ENCODE data around the gene EPM2A.

Gene EPM2A

DNA sequence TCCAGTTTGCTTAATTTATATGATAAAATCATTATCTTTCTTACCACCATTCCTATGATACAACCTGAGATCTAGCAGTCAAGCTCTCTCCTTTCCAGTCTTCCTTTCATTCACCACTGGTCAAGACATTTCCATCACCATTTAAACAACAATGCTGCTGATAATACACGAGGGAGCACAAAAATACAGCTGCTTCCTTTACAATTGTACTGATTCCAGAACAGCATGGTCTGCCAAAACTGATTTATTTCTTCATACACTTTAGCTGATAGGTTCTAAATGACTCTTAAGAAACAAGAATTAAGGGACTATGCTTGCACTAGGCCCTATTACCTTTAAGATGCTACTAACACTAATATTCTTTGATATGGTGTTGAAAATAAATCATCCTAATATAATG lies 65.0 kb downstream of the EPM2A start:
- DNase-seq (ENCODE audit: low spot score): no peak

DNA sequence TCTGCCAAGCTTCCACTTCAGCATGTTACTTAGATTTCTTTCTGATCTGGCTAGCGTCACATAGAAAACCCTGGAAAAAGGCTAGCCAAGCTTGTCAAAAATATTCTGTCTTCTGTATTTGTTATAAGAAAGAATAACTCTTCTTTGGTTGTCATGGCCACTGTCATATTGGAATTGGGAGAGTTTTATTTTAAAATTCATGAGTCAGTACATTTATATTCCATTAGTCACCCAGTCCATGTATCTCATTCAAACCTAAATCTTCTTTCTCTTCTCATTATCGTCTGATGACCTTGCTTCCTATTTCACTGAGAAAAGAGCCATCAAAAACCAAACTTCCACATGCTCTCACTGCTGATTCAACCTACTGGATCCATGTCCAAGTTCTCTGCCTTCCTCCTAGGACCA lies 65.7 kb downstream of the EPM2A start:
- no peak for DNase-seq (ENCODE audit: low spot score)

DNA sequence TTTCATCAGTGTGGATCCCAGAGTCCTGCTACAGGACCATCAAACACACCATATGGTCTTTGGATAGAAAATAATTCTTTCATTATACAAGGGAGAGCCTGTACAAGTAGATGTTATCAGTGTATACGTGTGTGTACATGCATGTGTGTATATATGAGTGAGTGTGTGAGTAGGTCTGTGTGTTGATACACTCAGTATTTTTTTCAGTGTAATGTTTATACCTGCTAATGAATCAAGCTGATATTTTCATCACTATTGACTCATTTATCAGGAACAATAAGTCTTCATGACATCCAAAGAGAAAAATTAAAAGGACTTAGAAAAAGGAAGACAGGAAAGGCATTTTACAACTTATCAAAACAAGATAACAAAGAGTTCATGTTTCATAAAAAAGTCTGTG lies 66.5 kb downstream of the EPM2A start:
- DNase-seq (ENCODE audit: low spot score): no peak

DNA sequence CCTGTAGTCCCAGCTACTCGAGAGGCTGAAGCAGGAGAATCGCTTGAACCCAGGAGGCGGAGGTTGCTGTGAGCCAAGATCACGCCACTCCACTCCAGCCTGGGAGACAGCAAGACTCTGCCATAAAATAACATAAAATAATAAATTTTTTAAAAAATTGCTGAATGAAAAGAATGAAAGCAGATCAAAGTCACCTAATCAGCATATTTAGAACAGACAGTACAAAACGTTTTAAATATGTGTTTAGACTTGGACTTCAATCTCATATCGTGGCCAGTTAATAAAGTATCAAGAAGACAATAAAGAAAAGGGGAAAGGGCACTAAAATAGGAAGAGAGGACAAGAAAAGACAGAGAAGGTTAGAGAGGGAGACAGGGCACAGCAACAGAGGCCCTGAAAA lies 74.6 kb downstream of the EPM2A start:
- no peak for DNase-seq (ENCODE audit: low spot score)

DNA sequence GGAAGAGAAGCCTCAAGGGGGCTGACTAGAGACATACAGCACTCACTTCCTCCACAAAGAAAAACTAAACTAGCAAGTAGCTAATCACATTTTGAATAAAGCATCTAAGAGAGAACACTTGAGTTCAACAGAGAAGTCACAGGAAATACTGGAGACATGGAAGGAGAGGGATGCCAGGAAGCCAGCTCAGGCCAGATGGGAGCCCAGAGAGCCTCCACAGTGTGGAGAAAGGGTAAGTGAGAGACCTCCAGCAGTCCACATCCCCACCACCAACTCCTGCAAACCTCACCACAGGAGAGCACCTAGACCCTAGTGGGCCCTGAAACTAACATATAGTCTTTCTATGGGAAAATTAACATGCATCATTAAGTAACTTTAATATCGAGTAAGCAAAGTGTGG lies 79.2 kb downstream of the EPM2A start:
- DNase-seq (ENCODE audit: low spot score): no peak

DNA sequence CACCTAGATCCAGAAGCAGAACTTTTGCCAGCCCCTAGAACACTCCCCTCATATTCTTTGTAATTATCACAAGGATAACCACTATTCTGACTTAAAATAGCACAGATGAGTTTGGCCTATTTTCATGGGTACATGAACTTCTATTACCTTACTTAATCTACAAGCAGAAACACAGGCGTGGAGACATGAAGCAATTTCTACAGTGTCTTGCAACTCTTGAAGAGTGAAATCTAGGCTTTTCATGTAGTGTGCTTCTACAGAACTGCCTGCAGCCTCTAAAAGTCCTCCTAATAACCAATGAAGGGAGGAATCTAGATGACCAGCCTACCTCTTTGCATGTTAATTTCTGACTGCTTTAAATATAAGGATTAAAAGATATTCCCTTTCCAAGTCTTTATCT lies 82.7 kb downstream of the EPM2A start:
- no peak for DNase-seq (ENCODE audit: low spot score)

DNA sequence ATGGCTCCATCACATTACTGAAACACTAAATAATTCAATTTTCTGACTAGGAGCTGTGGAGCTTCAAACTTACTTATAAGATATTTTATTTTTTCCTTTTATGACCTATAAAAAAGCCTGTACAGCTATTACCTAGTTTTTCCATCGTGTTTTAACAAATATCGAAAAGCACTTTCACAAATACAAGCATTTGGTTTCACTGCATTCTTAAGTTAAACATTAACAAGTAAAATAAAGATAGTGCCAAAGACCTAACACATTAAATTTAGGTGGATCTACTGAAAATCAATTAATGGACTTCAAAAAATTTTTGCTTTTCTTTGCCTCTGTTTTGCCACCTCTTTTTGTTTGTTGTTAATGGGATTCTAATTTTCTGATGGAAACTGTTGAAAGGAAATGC lies 83.3 kb downstream of the EPM2A start:
- DNase-seq (ENCODE audit: low spot score): no peak

DNA sequence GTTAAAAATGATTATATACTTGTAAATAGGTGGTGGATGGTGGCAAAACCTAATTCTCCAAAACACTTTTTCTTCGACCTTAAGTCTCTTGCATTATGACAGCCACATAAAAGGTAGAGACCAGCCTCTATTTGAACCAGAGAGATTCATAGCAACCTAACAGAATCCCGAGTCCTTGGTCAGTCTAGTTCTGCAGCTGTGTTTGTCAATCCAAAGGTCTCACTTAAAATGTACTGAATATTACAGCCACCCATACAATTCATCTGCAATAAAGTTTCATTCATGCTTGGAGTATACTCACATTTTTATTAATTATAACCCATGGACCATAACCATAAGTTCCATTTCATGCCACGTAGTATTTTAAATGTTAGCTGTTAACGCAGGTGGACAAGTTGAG lies 87.2 kb downstream of the EPM2A start:
- DNase-seq (ENCODE audit: low spot score): no peak

DNA sequence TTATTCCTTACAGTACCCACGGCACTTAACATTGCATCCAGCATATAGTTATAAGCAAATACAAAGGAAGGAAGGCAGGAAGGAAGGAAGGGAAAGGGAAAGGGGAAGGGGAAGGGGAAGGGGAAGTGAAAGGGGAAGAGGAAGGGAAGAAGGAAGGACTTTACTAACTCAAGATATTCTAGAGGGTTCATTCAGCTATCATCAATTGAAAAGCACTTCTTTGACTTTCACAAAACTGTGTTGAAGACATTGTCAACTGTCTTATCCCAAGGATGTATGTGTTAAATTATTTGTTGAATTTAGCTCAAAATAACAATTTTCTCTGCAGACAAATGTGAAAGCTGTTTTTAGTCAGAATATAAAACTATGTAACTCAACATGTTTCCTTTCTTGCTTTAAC lies 87.7 kb downstream of the EPM2A start:
- DNase-seq (ENCODE audit: low spot score): no peak

DNA sequence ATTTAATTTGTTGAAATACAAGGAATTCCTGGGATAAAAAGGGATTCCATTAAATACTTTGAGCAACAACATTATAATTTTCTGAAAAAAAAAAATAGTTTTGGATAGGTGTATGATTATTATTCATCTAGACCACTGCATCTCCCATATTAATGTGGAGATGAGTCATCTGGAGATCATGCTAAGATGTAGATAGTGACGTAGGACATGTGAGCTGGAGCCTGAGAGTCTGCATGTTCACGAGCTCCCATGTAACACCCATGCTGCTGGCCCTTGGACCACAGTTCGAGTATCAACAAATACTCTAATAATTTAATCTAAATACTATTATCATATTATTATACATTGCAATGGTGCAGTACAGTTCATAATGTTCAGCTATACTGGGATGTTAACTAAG lies 91.6 kb downstream of the EPM2A start:
- DNase-seq (ENCODE audit: low spot score): no peak

DNA sequence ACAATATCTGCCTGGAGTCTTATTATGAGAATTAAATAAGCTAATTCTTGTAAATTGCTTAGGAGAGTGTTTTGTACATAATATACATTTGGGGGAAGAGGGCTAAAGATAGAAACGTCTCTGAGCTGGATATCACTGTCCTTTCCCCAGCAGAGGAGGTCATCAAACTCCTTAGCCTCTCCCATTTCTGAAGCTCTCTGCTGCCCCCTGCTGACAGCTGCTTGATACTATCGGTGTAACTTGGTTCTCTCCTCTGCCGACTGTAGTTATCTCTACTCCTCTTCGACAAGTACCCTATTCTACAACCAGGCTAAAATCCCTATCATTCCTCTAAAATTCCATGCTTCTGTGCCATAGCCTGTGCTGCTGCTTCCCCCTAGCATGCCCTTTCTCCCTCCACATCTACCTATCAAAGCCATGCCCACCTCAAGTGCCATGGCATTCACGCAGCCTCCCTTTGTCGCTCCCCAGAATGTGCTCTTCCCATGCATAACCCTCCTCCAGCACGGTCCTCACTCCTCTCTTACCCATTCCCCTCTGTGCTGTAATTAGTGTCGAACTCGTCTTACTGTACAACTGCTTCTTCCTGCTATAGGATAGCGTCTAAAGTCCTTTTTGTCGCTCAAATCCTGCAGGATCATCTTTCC lies 101.2 kb downstream of the EPM2A start:
- DNase-seq (ENCODE audit: low spot score): peak; percentile 87

DNA sequence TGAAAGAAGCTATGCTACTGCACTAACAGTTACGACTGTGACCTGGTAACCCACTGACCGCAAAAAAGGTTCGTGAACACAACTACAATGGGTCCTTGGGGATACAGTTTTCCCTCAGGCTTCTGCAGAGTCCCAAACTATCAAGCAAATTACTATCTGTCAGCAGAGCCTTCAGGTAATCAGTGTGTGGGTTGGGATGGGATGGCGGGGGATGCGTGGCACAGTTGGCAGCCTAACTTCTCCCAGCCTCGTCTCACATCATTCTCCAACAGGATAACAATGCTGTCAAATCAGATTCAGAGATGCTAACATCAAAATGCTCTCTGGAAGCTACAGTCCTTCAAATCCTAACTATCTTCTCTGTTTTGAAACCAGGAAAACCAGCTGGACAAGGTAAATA lies 102.3 kb downstream of the EPM2A start:
- no peak for DNase-seq (ENCODE audit: low spot score)

DNA sequence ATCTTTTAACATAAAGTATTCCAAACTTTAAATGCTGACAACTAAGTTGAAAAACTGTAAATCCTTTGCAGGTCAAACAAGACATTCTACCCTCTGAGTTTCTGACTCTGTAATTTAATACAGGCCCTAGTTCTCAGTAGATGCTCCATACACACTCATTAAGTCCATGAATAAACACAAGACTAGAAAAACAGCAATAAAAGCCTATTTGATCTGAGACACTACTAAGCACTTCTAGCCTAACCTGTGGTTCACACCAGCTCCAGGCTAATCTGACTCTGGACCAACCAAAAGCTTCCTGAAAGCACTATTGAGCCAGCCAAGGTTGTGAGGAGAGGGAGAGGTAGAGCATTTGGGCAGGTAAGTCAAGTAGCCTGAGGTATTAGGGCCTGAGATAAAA lies 103.9 kb downstream of the EPM2A start:
- no peak for DNase-seq (ENCODE audit: low spot score)

DNA sequence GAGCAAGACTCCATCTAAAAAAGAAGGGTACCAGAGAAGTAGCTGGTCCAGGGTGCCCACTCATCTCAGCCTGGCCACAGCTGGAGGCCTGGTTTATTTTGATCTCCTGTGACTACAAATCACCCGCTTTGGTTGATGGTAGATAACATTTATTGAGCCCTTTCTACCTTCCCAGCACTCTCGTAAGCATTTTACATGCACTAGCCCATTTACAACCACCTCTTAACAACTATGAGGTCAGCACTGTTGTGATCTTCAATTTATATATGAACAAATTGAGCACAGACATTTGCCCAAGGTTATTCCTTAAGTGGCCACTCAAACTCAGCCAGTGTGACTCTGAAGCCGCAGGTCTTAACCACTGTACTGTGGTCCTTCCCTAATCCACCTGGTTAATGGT lies 104.7 kb downstream of the EPM2A start:
- DNase-seq (ENCODE audit: low spot score): no peak

DNA sequence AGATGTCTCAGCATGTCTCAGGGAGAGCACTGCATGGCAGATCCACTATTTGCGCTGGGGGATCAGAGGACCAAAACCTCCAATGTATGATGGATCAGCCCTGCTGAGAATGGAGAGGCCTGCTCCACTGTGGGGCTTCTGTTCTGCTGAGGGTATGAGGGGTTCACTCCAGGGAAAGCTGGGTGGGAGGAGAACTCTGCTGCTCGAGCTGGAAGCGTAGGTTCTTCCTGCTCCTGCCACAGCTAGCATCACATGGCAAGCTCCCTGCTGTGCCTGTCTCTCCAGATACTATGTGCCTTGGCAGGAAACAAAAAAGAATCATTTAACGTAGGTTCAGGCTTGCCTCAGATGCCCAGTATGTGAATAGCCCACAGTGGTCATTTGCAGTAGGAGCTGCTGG lies 105.8 kb downstream of the EPM2A start:
- no peak for DNase-seq (ENCODE audit: low spot score)

DNA sequence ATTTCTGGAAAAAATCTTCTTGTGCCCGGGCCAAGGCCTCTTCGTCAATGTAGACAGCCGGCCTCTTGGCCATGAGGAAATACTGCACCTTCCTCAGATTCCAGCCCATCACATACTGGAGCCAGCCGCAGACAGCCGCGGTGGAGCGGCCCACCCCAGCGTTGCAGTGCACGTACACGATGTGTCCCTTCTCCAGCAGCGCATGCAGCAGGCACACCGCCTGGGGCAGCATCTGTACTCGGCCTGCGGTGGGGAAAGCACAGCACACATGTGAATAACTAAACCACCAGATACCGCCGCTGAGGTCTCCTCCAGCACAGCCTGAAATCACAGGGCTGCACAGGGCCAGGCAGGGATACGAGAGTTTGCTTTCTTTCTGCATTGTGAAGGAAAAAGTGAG lies 107.9 kb downstream of the EPM2A start:
- no peak for DNase-seq (ENCODE audit: low spot score)

DNA sequence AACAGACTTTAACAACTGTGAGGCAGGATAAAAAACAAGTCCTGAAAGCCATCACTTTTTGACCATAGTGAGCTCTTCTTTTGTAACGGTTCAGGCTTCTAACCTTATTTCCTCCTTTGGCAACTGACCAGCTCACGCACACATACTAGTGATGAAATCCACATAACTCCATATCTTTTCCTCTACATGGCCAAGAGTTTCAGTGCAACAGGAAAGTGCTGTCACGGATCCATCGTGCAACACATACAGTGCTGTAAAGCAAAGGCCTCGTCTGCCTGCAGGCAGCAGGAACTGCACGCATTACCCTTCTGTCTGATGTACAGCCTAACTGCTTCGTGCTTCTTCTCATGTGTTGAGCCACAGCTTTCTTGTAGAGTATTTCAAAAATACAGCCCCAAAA lies 108.5 kb downstream of the EPM2A start:
- DNase-seq (ENCODE audit: low spot score): no peak

DNA sequence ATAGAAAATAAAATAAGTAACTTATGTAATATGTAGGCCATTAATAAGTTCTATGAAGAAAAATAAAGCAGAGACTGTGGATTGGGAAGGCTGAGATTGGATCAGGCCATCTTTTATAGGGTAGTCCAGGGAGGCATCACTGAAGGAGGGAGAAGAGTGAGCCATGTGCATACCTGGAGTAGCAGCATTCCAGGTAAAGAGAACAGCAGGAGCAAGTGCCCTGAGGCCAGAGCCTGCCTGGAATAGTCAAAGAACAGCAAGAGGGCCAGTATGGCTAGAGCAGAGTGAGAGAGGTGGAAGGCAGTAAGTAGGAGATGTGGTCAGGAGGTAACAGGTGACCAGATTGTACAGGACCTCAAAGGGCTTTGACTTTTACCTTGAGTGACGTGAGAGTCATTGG lies 112.1 kb downstream of the EPM2A start:
- DNase-seq (ENCODE audit: low spot score): no peak

DNA sequence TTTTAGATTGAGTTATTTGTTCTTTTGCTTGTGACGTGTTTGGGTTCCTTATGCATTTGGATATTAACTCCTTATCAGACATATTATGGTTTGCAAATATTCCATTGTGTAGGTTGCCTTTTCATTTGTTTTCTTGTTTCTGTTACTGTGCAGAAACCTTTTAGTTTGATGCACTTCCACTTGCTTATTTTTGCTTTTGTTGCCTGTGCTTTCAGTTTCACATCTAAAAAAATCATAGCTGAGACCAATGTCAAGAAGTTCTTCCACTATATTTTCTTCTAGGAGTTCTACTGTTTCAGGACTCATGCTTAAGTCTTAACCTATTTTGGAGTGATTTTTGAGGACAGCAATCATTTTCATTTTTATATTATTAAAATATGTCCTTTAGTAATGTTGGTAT lies 113.5 kb downstream of the EPM2A start:
- no peak for DNase-seq (ENCODE audit: low spot score)

DNA sequence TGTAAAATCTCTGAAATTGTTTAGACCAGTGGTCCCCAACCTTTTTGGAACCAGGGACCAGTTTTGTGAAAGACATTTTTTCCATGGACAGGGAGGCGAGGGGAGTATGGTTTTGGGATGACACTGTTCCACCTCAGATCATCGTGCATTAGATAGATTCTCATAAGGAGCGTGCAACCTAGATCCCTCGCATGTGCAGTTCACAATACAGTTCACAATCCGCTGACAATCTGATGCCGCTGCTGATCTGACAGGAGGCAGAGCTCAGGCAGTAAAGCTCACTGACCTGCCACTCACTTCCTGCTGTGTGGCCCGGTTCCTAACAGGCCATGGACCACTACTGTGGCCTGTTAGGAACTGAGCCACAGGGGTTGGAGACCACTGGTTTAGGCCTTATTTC lies 115.2 kb downstream of the EPM2A start:
- no peak for DNase-seq (ENCODE audit: low spot score)

DNA sequence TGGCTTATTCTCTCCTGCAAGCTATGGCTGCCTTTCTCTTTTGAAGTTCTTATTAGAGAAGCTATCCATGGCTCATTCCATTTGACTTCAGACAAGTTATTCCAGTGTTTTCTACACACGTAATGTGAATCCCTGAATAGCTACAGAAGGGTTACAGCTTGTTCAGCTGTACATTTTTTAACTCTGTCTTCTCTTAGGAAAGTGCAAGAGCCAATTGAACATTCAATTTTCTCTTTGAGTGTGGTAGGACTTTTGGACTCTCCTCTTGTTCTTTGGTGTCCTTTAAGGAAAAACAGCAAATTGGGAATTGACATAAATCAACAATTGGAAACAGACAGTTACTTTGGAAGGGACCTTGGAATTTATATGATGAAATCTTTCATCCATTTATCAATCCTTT lies 125.8 kb downstream of the EPM2A start:
- DNase-seq (ENCODE audit: low spot score): no peak

DNA sequence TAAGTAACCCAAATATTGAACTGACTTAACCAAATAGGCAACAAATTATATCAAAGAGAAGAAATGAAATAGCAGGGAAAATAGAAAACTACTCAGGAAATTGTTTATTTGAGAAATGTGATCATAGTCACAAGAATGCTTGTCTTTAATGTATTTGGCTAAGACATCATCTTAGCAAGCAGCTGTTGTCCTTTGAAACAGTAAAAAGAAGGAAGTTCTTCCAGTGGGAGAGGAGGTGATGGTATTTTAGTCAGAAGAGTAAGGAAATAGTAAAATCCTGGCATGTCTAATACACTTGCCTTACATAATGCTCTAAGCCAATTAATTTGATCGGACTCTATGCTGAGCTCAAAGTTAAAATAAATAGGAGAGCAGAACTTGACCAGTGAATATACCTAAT lies 126.5 kb downstream of the EPM2A start:
- no peak for DNase-seq (ENCODE audit: low spot score)

DNA sequence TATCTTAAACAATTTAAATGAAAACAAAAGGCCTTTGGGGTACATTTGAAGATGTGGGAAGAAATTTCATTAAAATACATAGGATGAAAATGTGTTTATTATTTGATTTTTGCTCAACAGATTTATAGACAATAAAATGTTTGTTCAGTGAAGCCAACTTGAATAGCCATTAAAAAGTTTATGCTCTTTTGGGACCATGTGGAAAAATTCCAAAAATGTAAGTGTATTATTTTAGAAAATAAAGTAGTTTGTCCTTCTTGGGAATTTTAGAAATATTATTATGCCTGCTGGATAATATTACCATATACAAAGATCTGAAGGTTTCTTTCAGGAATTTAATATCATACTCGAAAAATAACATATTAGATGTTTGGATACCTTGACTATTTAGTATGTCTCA lies 131.3 kb downstream of the EPM2A start:
- no peak for DNase-seq (ENCODE audit: low spot score)

DNA sequence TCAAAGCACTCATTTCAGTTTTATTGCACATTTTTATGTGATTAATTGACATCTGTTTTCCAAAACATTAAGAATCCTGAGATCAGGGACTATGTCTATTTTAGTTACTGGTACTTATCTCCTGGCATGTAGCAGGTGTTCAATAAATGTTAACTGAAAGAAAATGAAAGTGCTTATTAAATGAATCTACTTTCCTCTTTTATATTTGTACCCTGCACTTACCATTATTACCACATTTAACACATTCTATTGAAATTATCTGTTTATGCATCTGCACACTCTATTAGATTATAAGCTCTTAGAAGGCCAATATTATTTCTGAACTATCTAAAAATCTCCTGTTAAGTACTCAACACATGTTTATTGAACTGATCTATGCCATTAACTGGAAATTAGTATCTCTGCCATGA lies 131.9 kb downstream of the EPM2A start:
- DNase-seq (ENCODE audit: low spot score): no peak

DNA sequence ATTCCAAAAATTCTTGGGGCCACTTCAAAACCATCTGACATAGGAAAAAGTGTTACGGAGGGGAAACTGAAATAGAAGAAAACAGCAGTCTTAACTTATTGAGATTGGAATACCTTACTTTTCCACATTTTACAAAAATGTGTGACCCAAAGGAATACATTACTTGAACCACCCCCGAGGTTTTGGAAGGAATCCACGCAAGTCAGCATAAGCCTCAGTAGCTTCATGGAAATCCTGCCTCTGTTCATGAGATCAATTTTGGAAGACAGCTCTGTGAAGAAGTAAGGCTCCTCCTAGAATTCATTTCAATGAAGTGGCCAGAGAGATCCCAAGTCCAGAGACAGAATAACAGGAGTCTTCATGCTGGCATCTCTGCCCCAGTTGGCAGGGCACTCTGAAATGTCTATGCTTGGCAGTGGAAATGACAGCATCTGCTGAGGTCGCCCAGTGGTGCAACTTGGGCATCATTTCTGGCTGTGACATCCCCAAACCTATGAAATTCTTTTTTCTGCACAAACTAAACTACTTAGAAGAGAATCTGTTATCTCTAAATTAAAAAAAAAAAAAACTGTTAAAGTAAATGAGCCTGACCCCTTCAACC lies 132.5 kb downstream of the EPM2A start:
- DNase-seq (ENCODE audit: low spot score): no peak

All from HuH-7 (cell line).